Stimulated activated naive CD8-positive, alpha-beta T cell treated with anti-CD3 and anti-CD28 coated beads, Interleukin-15, Interleukin-2, amounts not matched to agents 100 U/mL and 50 U/mL, for 24 hours (primary cell): ENCODE measurements around the gene CHDH.

Experiments
- ATAC-seq: fragments of 150-1000 bp; cut with Tn5 transposase; one replicate; pipeline ENCODE4 v1.10.0; 2021
- DNase-seq: peaks from one replicate; pipeline ENCODE4 v3.0.0; 2021

CHDH gene, protein sequence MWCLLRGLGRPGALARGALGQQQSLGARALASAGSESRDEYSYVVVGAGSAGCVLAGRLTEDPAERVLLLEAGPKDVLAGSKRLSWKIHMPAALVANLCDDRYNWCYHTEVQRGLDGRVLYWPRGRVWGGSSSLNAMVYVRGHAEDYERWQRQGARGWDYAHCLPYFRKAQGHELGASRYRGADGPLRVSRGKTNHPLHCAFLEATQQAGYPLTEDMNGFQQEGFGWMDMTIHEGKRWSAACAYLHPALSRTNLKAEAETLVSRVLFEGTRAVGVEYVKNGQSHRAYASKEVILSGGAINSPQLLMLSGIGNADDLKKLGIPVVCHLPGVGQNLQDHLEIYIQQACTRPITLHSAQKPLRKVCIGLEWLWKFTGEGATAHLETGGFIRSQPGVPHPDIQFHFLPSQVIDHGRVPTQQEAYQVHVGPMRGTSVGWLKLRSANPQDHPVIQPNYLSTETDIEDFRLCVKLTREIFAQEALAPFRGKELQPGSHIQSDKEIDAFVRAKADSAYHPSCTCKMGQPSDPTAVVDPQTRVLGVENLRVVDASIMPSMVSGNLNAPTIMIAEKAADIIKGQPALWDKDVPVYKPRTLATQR

GRCh38 chr3:53846134-53846850 lies at the start of gene CHDH, which contains the start of gene IL17RB:
CHDH (minus strand) TSS chr3:53846419; CDS start chr3:53824008, 22,411 bp downstream.
IL17RB (plus strand) TSS chr3:53846568; CDS start chr3:53846589, 21 bp downstream.
- ATAC-seq (peak; percentile 55), DNase-seq (peak; percentile 22)

DNA sequence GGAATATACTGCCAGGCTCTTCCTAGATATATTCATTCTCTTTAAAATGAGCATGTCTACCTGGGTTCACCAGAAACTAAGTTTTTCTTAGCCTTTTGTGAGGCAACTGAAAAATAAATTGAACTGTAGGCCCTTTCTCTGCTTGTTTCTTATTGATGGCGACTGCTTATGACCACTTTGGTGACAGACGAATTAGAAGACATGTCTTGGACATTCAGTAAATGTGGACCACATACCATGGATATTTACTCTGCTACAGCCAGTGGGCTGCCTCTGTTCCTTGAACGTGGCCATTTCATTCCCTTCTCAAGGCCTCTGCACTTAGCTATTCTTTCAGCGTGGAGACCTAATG lies 46.0 kb upstream of the CHDH start:
- ATAC-seq: no peak
- DNase-seq: no peak

DNA sequence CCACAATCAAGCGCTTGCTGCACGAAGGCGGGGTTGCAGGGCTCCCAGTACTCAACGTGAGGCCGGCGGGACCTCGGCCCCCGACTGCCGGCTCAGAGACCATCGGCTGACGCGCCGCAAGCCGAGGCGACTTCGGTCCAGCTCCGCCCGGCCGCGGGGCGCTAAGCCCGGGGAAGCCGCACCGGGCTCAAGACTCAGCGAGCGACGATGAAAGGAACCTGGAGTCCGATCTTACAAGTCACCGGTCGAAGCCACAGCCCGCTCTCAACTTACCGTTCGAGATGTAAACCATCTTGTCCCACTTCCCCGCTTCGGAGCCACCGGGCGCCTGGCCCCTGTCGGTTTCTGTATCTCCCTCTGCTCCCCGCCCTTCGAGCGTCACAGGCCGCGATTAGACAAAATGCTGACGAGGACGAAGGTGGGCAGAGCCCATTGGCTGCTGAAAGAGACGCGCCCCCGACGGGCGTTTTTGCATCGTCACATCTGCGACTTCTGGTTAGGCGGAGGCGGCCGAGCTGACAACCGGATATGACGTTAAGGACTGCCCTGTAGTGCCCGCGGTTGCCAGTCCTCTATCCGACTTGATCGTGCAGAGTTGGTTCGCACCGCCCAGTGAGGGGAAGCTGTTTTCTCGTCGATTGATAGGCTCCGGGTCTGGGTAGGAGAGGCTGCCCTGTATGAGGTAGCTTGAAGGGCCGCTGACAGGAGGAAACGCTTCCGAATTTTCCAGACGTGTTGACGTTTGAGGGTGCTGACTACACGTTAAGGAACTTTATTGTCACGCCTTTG lies 45.5 kb upstream of the CHDH start, which contains the start of gene SELENOK:
Gene SELENOK, minus strand, starts transcription at position 363 of the 789 bp plus-strand sequence.
- DNase-seq (peak; percentile 94), ATAC-seq (peak; percentile 97)

- DNase-seq (peak; percentile 33), ATAC-seq (no peak)
These were observed 44.7 kb upstream of the CHDH start for GRCh38 chr3:53890726-53891475.

DNA sequence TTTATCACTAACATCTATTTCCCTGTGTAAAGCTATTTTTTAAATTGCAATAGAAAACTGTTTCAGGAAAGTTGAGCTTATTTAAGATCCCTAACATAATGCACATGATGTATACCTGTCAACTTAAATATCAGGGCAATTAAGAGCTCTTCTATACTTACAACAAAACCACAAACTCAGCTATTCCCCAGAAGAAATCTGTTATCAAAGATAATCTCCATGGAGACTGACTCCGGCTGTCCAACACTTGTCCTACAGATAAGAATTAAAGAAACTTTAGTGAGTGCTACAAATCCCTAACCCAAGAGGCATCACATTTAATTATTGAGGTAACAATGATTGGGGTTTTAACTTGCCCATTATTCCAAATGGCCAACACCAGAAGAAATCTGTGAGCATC lies 42.0 kb upstream of the CHDH start:
- ATAC-seq: no peak
- no peak for DNase-seq

DNA sequence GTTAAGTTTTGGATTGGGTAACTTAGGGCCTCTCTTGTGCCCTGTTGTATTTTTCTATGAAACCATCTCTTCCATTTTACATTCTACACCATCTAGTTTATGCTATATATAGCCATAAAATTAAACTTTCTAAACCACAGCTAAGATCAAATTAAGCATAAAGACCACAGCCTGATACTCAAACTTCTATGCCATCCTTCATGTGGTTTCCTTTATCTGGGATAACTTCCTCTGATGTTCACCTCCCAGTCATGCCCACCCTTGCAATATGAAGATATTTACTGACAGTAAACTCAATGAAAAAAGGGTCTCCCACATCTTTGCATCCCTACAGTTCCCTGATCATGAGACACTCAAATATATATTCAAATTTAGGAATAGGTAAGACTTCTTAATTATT lies 41.2 kb upstream of the CHDH start:
- ATAC-seq (no peak), DNase-seq (no peak)

GRCh38 chr3:53885239-53885638 lies 39.0 kb upstream of the CHDH start:
- no peak for ATAC-seq
- DNase-seq: no peak

DNA sequence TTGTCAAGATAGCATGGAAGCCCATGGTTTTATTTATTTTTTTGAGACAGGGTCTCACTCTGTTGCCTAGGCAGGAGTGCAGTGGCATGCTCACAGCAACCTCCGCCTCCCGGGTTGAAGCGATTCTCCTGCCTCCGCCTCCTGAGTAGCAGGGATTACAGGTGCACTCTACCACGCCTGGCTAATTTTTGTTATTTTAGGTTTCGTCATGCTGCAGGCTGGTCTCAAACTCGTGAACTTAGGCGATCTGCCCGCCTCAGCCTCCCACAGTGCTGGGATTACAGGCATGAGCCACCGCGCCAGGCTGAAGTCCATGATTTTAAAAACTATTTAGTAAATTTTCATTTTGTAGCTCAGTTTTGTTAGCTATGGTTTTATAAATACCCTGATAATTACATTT lies 38.4 kb upstream of the CHDH start:
- DNase-seq: no peak
- ATAC-seq: no peak

- no peak for DNase-seq
- no peak for ATAC-seq
These were observed 36.8 kb upstream of the CHDH start for GRCh38 chr3:53883008-53883407.

GRCh38 chr3:53881691-53882593 lies 35.7 kb upstream of the CHDH start, which contains the start of gene ACTR8:
ACTR8 (minus strand) TSS chr3:53882152; CDS start chr3:53882101, 51 bp downstream.
- DNase-seq (peak; percentile 89), ATAC-seq (peak; percentile 95)

DNA sequence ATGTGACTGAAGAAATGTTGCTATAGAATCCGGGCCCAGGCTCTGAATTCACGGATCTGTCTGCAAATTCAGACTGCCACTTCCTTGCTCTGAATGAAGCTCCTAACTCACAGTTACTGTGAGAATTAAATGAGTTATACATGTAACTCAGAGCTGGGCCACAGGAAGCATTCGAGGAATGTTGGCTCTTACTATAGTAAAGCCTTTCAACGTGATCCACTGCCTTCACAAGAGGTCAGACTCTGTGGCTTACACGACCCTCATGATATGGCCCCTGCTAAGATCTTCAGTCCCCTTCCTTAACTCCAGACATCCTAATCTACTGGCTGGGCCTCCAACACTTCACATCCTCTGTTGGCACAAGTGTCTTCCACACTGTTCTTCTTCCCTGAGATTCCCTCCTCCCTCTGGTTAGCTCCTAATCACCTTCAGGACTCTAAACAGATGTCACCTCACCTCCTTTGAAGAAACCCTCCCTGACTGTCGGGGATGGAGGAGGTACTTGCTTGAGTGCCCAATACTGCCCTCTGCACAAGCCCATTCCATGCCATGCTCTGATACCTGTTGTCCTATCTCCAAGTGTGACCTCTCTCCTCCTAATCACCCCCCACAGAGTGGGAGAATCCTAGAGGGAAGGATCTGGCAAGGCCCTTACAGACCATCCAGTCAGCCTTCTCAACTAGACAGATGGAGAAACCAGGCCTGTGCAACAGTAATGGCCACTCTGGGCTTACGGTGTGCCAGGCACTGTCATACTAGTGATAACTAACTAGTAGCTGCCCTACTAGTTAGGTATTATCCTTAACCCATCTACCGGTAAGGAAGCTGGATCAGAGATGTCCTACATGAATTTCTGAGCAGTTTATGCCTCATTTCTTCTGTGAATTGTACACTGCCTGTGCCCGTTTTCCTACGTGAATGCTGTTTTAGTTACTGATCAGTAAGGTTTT lies 34.5 kb upstream of the CHDH start:
- no peak for DNase-seq
- ATAC-seq: no peak

DNA sequence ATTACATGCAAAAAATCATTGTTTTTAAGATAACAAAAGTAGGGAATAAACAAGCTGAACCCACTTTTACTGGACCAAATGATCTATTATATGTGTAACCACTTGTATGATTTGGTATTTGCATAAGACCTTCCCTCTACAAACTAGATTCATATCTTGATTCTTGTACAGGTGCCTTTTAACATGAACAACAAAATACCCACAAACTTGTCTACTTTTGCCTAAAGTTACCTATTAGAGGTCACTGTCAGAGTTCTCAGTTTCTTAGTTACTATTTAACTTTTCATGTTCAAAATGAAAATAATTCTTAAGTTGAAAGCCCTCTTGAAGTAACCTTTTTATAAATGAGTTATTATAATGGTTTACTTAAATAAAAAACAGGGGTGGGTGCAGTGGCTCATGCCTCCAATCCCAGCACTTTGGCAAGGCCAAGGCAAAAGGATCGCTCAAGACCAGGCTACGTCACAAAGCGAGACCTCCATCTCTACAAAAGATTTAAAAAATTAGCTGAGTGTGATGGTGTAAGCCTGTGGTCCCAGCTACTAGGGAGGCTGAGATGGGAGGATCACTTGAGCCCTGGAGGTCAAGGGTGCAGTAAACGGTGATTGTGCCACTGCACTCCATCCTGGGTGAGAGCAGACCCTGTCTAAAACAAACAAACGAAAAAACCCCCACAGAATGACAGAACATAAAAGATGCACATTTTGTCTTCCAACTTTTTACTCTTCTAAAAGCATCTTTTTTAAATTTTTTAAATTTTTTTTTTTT lies 19.7 kb upstream of the CHDH start:
- ATAC-seq: no peak

GRCh38 chr3:53863145-53863544 lies 16.9 kb upstream of the CHDH start:
- DNase-seq (no peak), ATAC-seq (no peak)

More for the DNA sequence above, 19.7 kb upstream of the CHDH start:
- no peak for DNase-seq

- DNase-seq (no peak), ATAC-seq (no peak)
These were observed 16.0 kb upstream of the CHDH start for GRCh38 chr3:53862241-53862640.

GRCh38 chr3:53860196-53860595 lies 14.0 kb upstream of the CHDH start:
- ATAC-seq (no peak), DNase-seq (no peak)

DNA sequence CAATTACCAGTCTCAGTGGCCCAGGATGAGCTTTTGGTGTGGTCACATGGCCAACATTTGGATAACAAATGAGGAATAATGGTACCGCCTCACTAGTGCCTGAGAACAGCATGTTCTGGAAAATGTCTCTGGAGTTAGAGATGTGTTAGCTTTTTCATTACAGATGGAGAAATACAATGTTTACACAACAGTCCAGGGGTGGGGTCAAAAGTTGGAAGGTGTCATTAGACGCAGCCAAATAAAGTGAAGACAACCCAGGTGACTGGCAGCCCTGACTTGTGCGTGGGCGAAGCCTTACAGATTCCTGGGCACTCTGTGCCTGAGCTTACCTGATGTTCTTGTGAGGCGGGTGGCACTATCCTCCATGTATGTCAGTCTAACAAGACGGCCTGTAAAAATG lies 13.0 kb upstream of the CHDH start:
- DNase-seq (no peak), ATAC-seq (no peak)

- ATAC-seq: no peak
- DNase-seq: no peak
These were observed 12.0 kb upstream of the CHDH start for GRCh38 chr3:53858096-53858741.

DNA sequence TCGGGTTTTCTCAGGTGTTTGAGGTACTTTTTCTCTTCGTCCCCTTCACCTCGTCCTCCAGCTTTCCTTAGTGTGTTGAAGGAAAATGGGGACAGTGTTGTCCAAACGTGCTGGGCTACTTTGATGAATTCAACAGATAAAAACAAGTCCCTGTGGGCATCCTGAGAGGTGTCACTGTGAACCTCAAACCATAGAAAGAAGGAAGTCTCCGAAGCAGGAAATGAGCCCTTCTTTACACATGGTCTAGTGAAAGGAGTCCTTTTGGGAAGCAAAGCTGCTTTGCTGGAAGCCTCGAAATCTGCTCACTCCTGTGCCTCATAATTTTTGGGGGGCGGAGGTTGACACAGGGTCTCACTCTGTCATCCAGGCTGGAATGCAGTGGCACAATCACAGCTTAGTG lies 10.7 kb upstream of the CHDH start:
- no peak for DNase-seq
- ATAC-seq: no peak
